Caco-2 (cell line): ENCODE results near the gene PMFBP1. TPM values are rescaled to one million over a fixed set of nuclear protein-coding genes. Genes with fewer than 3 reads are reported as not detected.

Experiments
- BruUV-seq: library from RNA; stranded (reverse); fragments of 400-500 nt; replicated peaks from 2 replicates; lab custom pipeline; 2021; lab: Mats Ljungman, UMichigan
- CTCF ChIA-PET: fragments of 300-600 bp; sonication (Branson Sonifier 250); formaldehyde crosslinking; loops from one replicate; lab custom pipeline; 2022; ENCODE audit warnings: antibody characterized with exemption; lab: Charles Lee
- POLR2A ChIA-PET: fragments of 300-600 bp; sonication (Branson Sonifier 250); formaldehyde crosslinking; loops from one replicate; lab custom pipeline; 2022; ENCODE audit warnings: antibody characterized with exemption; lab: Charles Lee
- DNase-seq, 2 experiments: peaks; one replicate each; pipeline versions ENCODE4 v3.0.0 to v3.0.0-alpha.2; 2020 to 2022
- H3K27me3 ChIP-seq: replicated peaks from 2 replicates; pipeline ENCODE4 v1.6.0; 2011; ENCODE audit warnings: low read length; ENCODE audit not compliant: control insufficient read depth, insufficient read depth
- H3K36me3 ChIP-seq: 2 replicates; pipeline ENCODE4 v1.5.1; 2011; ENCODE audit warnings: low read length; ENCODE audit not compliant: control insufficient read depth, insufficient read depth
- H3K4me1 ChIP-seq: fragments of 250-450 bp; sonication (Bioruptor Pico); 2 replicates; pipeline ENCODE4 v1.5.1; 2020; ENCODE audit warnings: mild to moderate bottlenecking
- H3K4me3 ChIP-seq: 2 replicates; pipeline ENCODE4 v1.5.1; 2011; ENCODE audit warnings: low read depth, mild to moderate bottlenecking, control low read depth, low read length
- H3K9me3 ChIP-seq: fragments of 250-450 bp; sonication (Bioruptor Pico); 2 replicates; pipeline ENCODE4 v1.5.1; 2020; ENCODE audit warnings: mild to moderate bottlenecking, moderate library complexity
- H3K27ac Mint-ChIP-seq: one replicate; pipeline ENCODE4 v1.8.0; 2022; ENCODE audit warnings: mixed read lengths; ENCODE audit not compliant: unreplicated experiment
- H3K27me3 Mint-ChIP-seq: one replicate; pipeline ENCODE4 v1.8.0; 2022; ENCODE audit warnings: mixed read lengths; ENCODE audit not compliant: insufficient read depth, unreplicated experiment
- H3K36me3 Mint-ChIP-seq: one replicate; pipeline ENCODE4 v1.8.0; 2022; ENCODE audit warnings: mild to moderate bottlenecking, mixed read lengths; ENCODE audit not compliant: insufficient read depth, unreplicated experiment
- H3K4me1 Mint-ChIP-seq: one replicate; pipeline ENCODE4 v1.8.0; 2022; ENCODE audit warnings: low read depth, mixed read lengths; ENCODE audit not compliant: unreplicated experiment
- H3K4me3 Mint-ChIP-seq: one replicate; pipeline ENCODE4 v1.8.0; 2022; ENCODE audit warnings: mild to moderate bottlenecking, moderate library complexity, mixed read lengths; ENCODE audit not compliant: unreplicated experiment
- H3K9me3 Mint-ChIP-seq: one replicate; pipeline ENCODE4 v1.8.0; 2022; ENCODE audit warnings: mixed read lengths; ENCODE audit not compliant: unreplicated experiment
- intact Hi-C: fragments of 100-400 bp; cut with micrococcal nuclease; formaldehyde crosslinking; loops from one replicate; pipeline ENCODE4 v1.10.0; 2022; ENCODE audit not compliant: unreplicated experiment
- total RNA-seq: library from RNA; stranded (reverse); gene quantifications from 2 replicates; pipeline ENCODE4 v1.2.3, GENCODE V29; 2022
- TF ChIP-seq, protein P1 (sequence below), 2 experiments: fragments of 200-600 bp in 1 of 2; IDR thresholded peaks; 1 replicate in 1 of 2; 2 replicates in 1 of 2; pipeline versions ENCODE4 v1.5.1 to v1.8.0; 2011 to 2022; ENCODE audit warnings: antibody characterized with exemption in 1 of 2, control low read depth in 1 of 2, inconsistent platforms in 1 of 2, low read depth in 1 of 2, low read length in 1 of 2, mild to moderate bottlenecking in 1 of 2, moderate library complexity in 1 of 2; ENCODE audit not compliant: insufficient read depth in 1 of 2, severe bottlenecking in 1 of 2, unreplicated experiment in 1 of 2

PMFBP1 gene
- total RNA-seq, 1 experiment from 2014 or later: 5.6 TPM

DNA sequence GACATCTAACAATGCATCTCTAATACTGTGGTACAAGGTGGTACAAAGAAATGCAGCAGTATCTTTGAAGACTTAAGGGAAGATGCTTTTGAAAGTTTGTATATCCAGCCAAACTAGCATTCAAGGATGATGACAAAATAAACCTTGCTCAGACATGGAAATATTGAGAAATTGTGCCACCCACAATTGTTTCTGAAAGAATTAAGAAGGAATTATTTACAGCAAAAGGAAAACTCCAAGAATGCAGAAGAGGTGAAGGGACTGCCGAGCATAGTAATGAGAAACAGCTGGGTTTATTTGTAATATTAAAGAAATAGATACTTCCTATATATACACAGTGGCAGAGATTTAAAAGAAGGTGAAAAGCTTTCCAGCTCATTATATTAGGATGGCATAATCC, 29.5 kb downstream of the PMFBP1 start:
- BruUV-seq: no TSS peak
- Mint-ChIP-seq H3K27ac (no peak overlapping the region), H3K36me3 (no peaks in the 10 kb centered on the region), H3K4me1 (no peaks in the 10 kb centered on the region), H3K4me3 (no peak overlapping the region), H3K27me3 (peaks cover 6% of the 10 kb centered on the region), H3K9me3 (no peaks in the 10 kb centered on the region)
- ChIA-PET POLR2A (no interaction called here), CTCF (no interaction called here)
- H3K27me3 ChIP-seq: no peaks in the 10 kb centered on the region
- DNase-seq: no peak
- TF ChIP-seq, protein P1, sequence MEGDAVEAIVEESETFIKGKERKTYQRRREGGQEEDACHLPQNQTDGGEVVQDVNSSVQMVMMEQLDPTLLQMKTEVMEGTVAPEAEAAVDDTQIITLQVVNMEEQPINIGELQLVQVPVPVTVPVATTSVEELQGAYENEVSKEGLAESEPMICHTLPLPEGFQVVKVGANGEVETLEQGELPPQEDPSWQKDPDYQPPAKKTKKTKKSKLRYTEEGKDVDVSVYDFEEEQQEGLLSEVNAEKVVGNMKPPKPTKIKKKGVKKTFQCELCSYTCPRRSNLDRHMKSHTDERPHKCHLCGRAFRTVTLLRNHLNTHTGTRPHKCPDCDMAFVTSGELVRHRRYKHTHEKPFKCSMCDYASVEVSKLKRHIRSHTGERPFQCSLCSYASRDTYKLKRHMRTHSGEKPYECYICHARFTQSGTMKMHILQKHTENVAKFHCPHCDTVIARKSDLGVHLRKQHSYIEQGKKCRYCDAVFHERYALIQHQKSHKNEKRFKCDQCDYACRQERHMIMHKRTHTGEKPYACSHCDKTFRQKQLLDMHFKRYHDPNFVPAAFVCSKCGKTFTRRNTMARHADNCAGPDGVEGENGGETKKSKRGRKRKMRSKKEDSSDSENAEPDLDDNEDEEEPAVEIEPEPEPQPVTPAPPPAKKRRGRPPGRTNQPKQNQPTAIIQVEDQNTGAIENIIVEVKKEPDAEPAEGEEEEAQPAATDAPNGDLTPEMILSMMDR (IDR thresholded peaks at IDR 0.05; ENCODE audit: insufficient read depth in 1 of 2, low read depth in 1 of 2, low read length in 1 of 2, severe bottlenecking in 1 of 2, unreplicated experiment in 1 of 2): no peak
- intact Hi-C loops: no loop called here
- no peaks in the 10 kb centered on the region for H3K4me1 ChIP-seq
- 0 out of 2 replicates have a peak, but pooled peaks cover under 1% of the 10 kb centered on the region for H3K9me3 ChIP-seq
- H3K36me3 ChIP-seq: no peaks in the 10 kb centered on the region
- H3K4me3 ChIP-seq: no peak overlapping the region

DNA sequence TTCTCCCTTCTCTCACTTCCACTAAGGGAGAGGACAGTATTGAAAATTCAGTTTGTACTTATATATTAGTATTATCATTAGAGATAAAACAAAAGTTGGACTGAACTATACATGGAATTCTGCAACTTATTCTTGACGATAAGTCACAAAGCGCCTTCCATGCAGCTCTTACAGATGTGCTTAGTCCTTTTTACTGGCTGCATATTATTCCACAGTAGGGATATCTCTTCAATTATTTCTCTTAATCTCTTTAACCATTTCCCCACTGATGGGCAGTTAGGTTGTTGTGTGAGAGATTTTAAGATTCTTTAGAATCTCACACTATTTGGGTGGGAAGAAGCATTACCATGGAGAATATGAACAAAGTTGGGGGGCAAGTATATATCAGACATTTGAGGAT, 32.0 kb downstream of the PMFBP1 start:
- Histone ChIP-seq H3K4me1 (no peaks in the 10 kb centered on the region), H3K4me3 (no peak overlapping the region), H3K9me3 (no peaks in the 10 kb centered on the region), H3K27me3 (no peaks in the 10 kb centered on the region), H3K36me3 (no peaks in the 10 kb centered on the region)
- TF ChIP-seq, protein P1 (IDR thresholded peaks at IDR 0.05; ENCODE audit: insufficient read depth in 1 of 2, low read depth in 1 of 2, low read length in 1 of 2, severe bottlenecking in 1 of 2, unreplicated experiment in 1 of 2): no peak
- Mint-ChIP-seq H3K36me3 (no peaks in the 10 kb centered on the region), H3K27me3 (peaks cover 8% of the 10 kb centered on the region), H3K9me3 (no peaks in the 10 kb centered on the region), H3K4me1 (no peaks in the 10 kb centered on the region), H3K27ac (no peak overlapping the region), H3K4me3 (no peak overlapping the region)
- POLR2A ChIA-PET: no interaction called here
- no peak for DNase-seq
- CTCF ChIA-PET: no interaction called here
- BruUV-seq: no TSS peak
- intact Hi-C loops: no loop called here

DNA sequence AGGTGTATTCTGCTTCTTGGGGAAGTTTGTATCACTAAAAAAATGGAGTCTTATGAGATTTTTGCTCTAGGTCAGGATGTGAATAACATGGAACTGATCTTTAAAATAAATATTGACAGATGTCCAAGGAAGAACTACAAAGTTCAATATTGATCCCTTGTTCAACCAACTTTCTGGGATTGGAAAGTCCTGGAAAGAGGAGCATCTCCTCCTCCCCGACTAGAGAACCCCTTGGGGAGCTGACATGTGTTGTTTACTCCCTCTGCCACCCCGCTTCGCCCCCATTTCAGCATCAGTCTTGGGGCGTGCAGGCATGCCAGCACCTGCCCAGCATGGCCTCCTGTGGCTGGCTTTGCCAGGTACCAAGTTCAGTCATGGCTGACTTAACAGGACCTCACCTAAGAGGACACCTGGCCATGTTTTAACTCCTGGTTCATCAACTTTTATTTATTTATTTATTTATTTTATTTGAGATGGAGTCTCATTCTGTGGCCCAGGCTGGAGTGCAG, 33.8 kb downstream of the PMFBP1 start:
- Mint-ChIP-seq H3K27me3 (peaks cover 7% of the 10 kb centered on the region), H3K36me3 (no peaks in the 10 kb centered on the region), H3K4me3 (no peak overlapping the region), H3K4me1 (no peaks in the 10 kb centered on the region), H3K27ac (no peak overlapping the region), H3K9me3 (no peaks in the 10 kb centered on the region)
- H3K4me3 ChIP-seq: no peak overlapping the region
- DNase-seq: no peak
- intact Hi-C loops: no loop called here
- no peaks in the 10 kb centered on the region for H3K4me1 ChIP-seq
- H3K36me3 ChIP-seq: no peaks in the 10 kb centered on the region
- POLR2A ChIA-PET: no interaction called here
- TF ChIP-seq, protein P1 (IDR thresholded peaks at IDR 0.05; ENCODE audit: insufficient read depth in 1 of 2, low read depth in 1 of 2, low read length in 1 of 2, severe bottlenecking in 1 of 2, unreplicated experiment in 1 of 2): no peak
- CTCF ChIA-PET: no interaction called here
- no TSS peak for BruUV-seq
- no peaks in the 10 kb centered on the region for H3K27me3 ChIP-seq
- no peaks in the 10 kb centered on the region for H3K9me3 ChIP-seq
